Activated CD4-positive, alpha-beta T cell treated with anti-CD3 and anti-CD28 coated beads for 48 hours (primary cell): ENCODE measurements around the gene ECE1.
"Not testable (repeated sequence)": the region's sequence is repeated elsewhere in the genome, so short reads cannot be mapped to it uniquely, and the experiment has no call there.

Experiments
- DNase-seq: peaks from one replicate; pipeline ENCODE4 v3.0.0-alpha.2; 2020

Gene ECE1

GRCh38 chr1:21290546-21290944 lies 282 bp upstream of the ECE1 start:
- no peak for DNase-seq

GRCh38 chr1:21289127-21289526 lies 1.1 kb downstream of the ECE1 start:
- DNase-seq, result no peak

GRCh38 chr1:21287905-21288514 lies 2.3 kb downstream of the ECE1 start:
- no peak for DNase-seq

GRCh38 chr1:21285386-21285785 lies 4.9 kb downstream of the ECE1 start:
- DNase-seq, result not testable (repeated sequence)

- no peak for DNase-seq
Measured at GRCh38 chr1:21285055-21285372, 5.2 kb downstream of the ECE1 start.

GRCh38 chr1:21284206-21285054 lies 5.8 kb downstream of the ECE1 start:
- no peak for DNase-seq

GRCh38 chr1:21283524-21283923 lies 6.7 kb downstream of the ECE1 start:
- DNase-seq, result no peak

- not testable (repeated sequence) for DNase-seq
Measured at GRCh38 chr1:21282020-21282419, 8.2 kb downstream of the ECE1 start.

GRCh38 chr1:21280482-21280881 lies 9.8 kb downstream of the ECE1 start:
- DNase-seq, result no peak

GRCh38 chr1:21280011-21280471 lies 10.2 kb downstream of the ECE1 start:
- DNase-seq, result no peak

- no peak for DNase-seq
Measured at GRCh38 chr1:21278860-21279845, 11.1 kb downstream of the ECE1 start.

- DNase-seq, result no peak
Measured at GRCh38 chr1:21278208-21278859, 11.9 kb downstream of the ECE1 start.

- DNase-seq, result no peak
Measured at GRCh38 chr1:21277180-21277579, 13.1 kb downstream of the ECE1 start.

- no peak for DNase-seq
Measured at GRCh38 chr1:21272540-21272939, 17.7 kb downstream of the ECE1 start.

GRCh38 chr1:21271550-21271949 lies 18.7 kb downstream of the ECE1 start:
- no peak for DNase-seq

GRCh38 chr1:21270086-21270689 lies 20.1 kb downstream of the ECE1 start:
- DNase-seq, result peak; percentile 93

GRCh38 chr1:21269461-21270085 lies 20.7 kb downstream of the ECE1 start:
- DNase-seq, result no peak

- no peak for DNase-seq
Measured at GRCh38 chr1:21268281-21269239, 21.7 kb downstream of the ECE1 start.

- DNase-seq, result no peak
Measured at GRCh38 chr1:21267191-21268077, 22.8 kb downstream of the ECE1 start.
